Mammary epithelial cell (primary cell): ENCODE results near the gene SEBOX.

Experiments
- CTCF ChIP-seq, 2 donors: IDR thresholded peaks in 1 of 2; conservative IDR thresholded peaks in 1 of 2; 2 replicates each; pipeline ENCODE4 v1.5.1; 2011 to 2012; ENCODE audit warnings: inconsistent platforms in 2 of 2, low read length in 2 of 2, mild to moderate bottlenecking in 2 of 2, control low read depth in 1 of 2, low read depth in 1 of 2; ENCODE audit not compliant: insufficient read depth in 1 of 2; ENCODE audit errors: extremely low read depth in 1 of 2
- EZH2 ChIP-seq: IDR thresholded peaks from 2 replicates; pipeline ENCODE4 v1.6.1; 2012; ENCODE audit warnings: low read length, inconsistent platforms, borderline replicate concordance

- no peak for TF ChIP-seq CTCF (conservative IDR thresholded peaks at IDR 0.05 in 1 of 2, IDR thresholded peaks at IDR 0.05 in 1 of 2; ENCODE audit: extremely low read depth in 1 of 2, insufficient read depth in 1 of 2, low read depth in 1 of 2, low read length in 2 of 2)
- TF ChIP-seq EZH2 = no peak
Observed at GRCh38 chr17:28367641-28368305, 2.8 kb upstream of the SEBOX start.
